ENCODE data around the gene GLB1L3. TPM values are rescaled to one million over a fixed set of nuclear protein-coding genes. Genes with fewer than 3 reads are reported as not detected.
"Not testable (repeated sequence)": the region's sequence is repeated elsewhere in the genome, so short reads cannot be mapped to it uniquely, and the experiment has no call there.

Gene GLB1L3
- total RNA-seq, 4 donors from 2014 or later = 0.16 TPM; not detected in 3

DNA sequence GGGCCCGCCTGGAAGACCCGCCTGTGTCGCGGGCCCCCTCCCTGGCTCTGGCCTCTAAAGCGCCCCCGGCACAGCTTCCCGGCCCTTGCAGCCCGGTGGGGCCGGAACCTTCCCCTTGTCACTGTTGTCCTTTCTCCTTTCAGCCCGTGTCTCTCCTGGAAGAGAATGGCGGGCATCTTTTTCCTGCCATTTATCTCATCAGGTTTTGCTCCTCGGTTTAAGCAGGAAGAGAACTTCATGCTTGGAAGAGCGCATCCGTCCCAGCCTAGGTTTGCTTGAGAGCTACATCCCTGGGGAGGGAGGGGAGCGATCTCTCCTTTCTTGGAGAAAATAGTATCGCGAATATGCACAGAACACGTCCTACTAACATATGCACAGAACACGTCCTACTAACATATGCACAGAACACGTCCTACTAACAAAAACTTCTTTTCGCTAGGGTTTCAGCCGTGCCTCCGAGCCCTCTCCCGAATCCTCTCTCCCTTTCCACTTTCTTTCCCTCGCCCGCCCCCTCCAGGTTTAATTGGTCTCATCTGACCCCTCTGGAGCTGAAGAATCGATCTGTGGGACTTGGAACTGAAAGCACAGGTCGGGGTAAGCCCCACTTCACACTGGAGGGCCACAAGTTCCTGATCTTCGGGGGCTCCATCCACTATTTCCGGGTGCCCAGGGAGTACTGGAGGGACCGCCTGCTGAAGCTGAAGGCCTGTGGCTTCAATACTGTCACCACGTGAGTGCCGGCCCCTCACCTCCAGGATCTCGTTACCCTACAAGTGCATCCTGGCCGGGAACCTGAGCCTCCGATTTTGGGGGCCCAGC lies 1.2 kb downstream of the GLB1L3 start:
- Histone ChIP-seq H3K36me3 (no peaks in the 10 kb centered on the region), H3K9me3 (no peaks in the 10 kb centered on the region), H3K27me3 (peaks cover 89% of the 10 kb centered on the region), H3K4me3 (peak overlapping the region in 1 of 4 donors; percentile 45), H3K4me1 (peaks cover 5 to 19% (median 15%) of the 10 kb centered on the region in 4 donors), H3K27ac (no peak overlapping the region)
- DNase-seq = no peak
- no peak for TF ChIP-seq CTCF (IDR thresholded peaks at IDR 0.05)
- TF ChIP-seq POLR2AphosphoS5 (IDR thresholded peaks at IDR 0.05) = no peak
- TF ChIP-seq EP300 (IDR thresholded peaks at IDR 0.05; ENCODE audit: low read depth) = no peak
- TF ChIP-seq POLR2A (IDR thresholded peaks at IDR 0.05) = no peak
- 27 to 35% methylated on average over 3 to 36 of the region's 36 CpGs for WGBS, 2 donors (ENCODE audit: low coverage in 1 of 2)
- intact Hi-C loops (cut with DNase I; ENCODE audit: low total_unique reads) (no loop called here), in situ Hi-C loops (cut with MboI; ENCODE audit: low pct_ligation_motif_present in 1 of 4, low pct_unique_long_range_greater_than_20kb in 1 of 4, low sequenced_read_pairs in 3 of 4) (no loop called here)

GRCh38 chr11:134278356-134278755 lies 2.2 kb downstream of the GLB1L3 start:
- Histone ChIP-seq H3K4me1 (peaks cover 5 to 19% (median 15%) of the 10 kb centered on the region in 4 donors), H3K27ac (no peak overlapping the region), H3K4me3 (no peak overlapping the region), H3K27me3 (peaks cover 84% of the 10 kb centered on the region), H3K9me3 (no peaks in the 10 kb centered on the region), H3K36me3 (no peaks in the 10 kb centered on the region)
- no peak for DNase-seq
- in situ Hi-C loops (cut with MboI; ENCODE audit: low pct_ligation_motif_present in 1 of 4, low pct_unique_long_range_greater_than_20kb in 1 of 4, low sequenced_read_pairs in 3 of 4) = no loop called here
- TF ChIP-seq POLR2AphosphoS5 (IDR thresholded peaks at IDR 0.05) = no peak
- TF ChIP-seq EP300 (IDR thresholded peaks at IDR 0.05; ENCODE audit: low read depth) = no peak
- no peak for TF ChIP-seq POLR2A (IDR thresholded peaks at IDR 0.05)
- TF ChIP-seq CTCF (IDR thresholded peaks at IDR 0.05) = no peak
- WGBS, 2 donors (ENCODE audit: low coverage in 1 of 2) = 96 to 100% methylated on average over 1 to 4 of the region's 4 CpGs
- intact Hi-C loops (cut with DNase I; ENCODE audit: low total_unique reads) = no loop called here

DNA sequence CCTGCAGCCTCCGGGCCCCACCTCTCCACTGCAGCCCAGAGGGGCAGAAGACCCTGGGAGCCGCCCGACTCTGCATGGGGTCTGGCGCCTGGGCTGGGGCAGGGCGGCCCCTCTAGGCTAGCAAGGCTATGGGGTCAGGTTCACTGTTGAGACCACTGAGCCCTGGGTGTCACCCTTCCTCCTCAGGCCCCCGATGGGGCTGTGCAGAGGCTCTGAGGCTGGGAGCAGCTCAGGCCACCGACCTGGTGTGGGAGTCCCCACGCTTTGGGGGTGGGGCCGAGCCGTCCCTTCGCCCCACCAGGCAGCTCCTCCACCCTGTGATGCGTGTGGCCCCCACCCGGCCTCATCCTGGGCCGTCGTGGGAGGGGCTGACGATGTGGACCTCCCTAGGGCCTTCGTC lies 5.5 kb downstream of the GLB1L3 start:
- H3K27me3 ChIP-seq = peaks cover 52% of the 10 kb centered on the region
- H3K4me1 ChIP-seq; intact Hi-C loops (cut with DNase I; ENCODE audit: low total_unique reads); H3K9me3 ChIP-seq; H3K27ac ChIP-seq; DNase-seq; in situ Hi-C loops (cut with MboI; ENCODE audit: low pct_ligation_motif_present in 1 of 4, low pct_unique_long_range_greater_than_20kb in 1 of 4, low sequenced_read_pairs in 3 of 4); H3K4me3 ChIP-seq; H3K36me3 ChIP-seq: not testable (repeated sequence)
- WGBS, 2 donors (ENCODE audit: low coverage in 1 of 2) = no CpG with 5 or more reads among the region's 17 CpGs

- in situ Hi-C loops (cut with MboI; ENCODE audit: low pct_ligation_motif_present in 1 of 4, low pct_unique_long_range_greater_than_20kb in 1 of 4, low sequenced_read_pairs in 3 of 4) (no loop called here), intact Hi-C loops (cut with DNase I; ENCODE audit: low total_unique reads) (no loop called here)
- Histone ChIP-seq H3K27ac (no peak overlapping the region), H3K4me1 (no peaks in the 10 kb centered on the region), H3K4me3 (no peak overlapping the region), H3K36me3 (no peaks in the 10 kb centered on the region), H3K9me3 (no peaks in the 10 kb centered on the region), H3K27me3 (peaks cover 44% of the 10 kb centered on the region)
- no peak for DNase-seq
- 80 to 90% methylated on average over 2 to 22 of the region's 22 CpGs for WGBS, 2 donors (ENCODE audit: low coverage in 1 of 2)
- TF ChIP-seq CTCF (IDR thresholded peaks at IDR 0.05) = no peak
- TF ChIP-seq EP300 (IDR thresholded peaks at IDR 0.05; ENCODE audit: low read depth) = no peak
- no peak for TF ChIP-seq POLR2AphosphoS5 (IDR thresholded peaks at IDR 0.05)
- no peak for TF ChIP-seq POLR2A (IDR thresholded peaks at IDR 0.05)
These were observed 6.2 kb downstream of the GLB1L3 start for GRCh38 chr11:134282121-134283045.
